HepG2 (cell line): ENCODE measurements around the gene WDR87. TPM values are rescaled to one million over a fixed set of nuclear protein-coding genes. Genes with fewer than 3 reads are reported as not detected.

Experiments
- ATF3 ChIP-seq: sonication (generic); formaldehyde crosslinking; IDR thresholded peaks from 2 replicates; pipeline ENCODE4 v1.4.0; 2020; ENCODE audit warnings: missing genetic modification reagents
- ATF4 ChIP-seq, 2 experiments: fragments of 450-650 bp in 1 of 2; sonication (generic) in 1 of 2; formaldehyde crosslinking; IDR thresholded peaks; 2 replicates each; pipeline versions ENCODE4 v1.5.0 to v1.8.0; 2020 to 2022; ENCODE audit warnings: mild to moderate bottlenecking in 1 of 2, missing genetic modification reagents in 1 of 2
- BRD4 ChIP-seq: sonication (generic); formaldehyde crosslinking; IDR thresholded peaks from 2 replicates; pipeline ENCODE4 v1.4.0; 2020; ENCODE audit warnings: missing genetic modification reagents
- ERF ChIP-seq: IDR thresholded peaks from 2 replicates; pipeline ENCODE4 v1.6.1; 2018; ENCODE audit warnings: missing biosample characterization, missing genetic modification reagents
- GMEB2 ChIP-seq: IDR thresholded peaks from 2 replicates; pipeline ENCODE4 v1.6.1; 2016; ENCODE audit warnings: missing biosample characterization, missing genetic modification reagents, low read depth
- IRF1 ChIP-seq: sonication (generic); formaldehyde crosslinking; IDR thresholded peaks from 2 replicates; pipeline ENCODE4 v1.4.0; 2020; ENCODE audit warnings: low read depth, mild to moderate bottlenecking, missing genetic modification reagents
- LCORL ChIP-seq, 2 experiments: fragments of 450-650 bp in 1 of 2; sonication (generic) in 1 of 2; formaldehyde crosslinking in 1 of 2; IDR thresholded peaks; 2 replicates each; pipeline versions ENCODE4 v1.5.0 to v1.6.1; 2017 to 2020; ENCODE audit warnings: antibody characterized with exemption in 1 of 2, missing genetic modification reagents in 1 of 2
- NR0B2 ChIP-seq: sonication (generic); formaldehyde crosslinking; IDR thresholded peaks from 2 replicates; pipeline ENCODE4 v1.4.0; 2020; ENCODE audit warnings: mild to moderate bottlenecking, missing genetic modification reagents
- NR1H2 ChIP-seq: sonication (generic); formaldehyde crosslinking; IDR thresholded peaks from 2 replicates; pipeline ENCODE4 v1.8.1; 2022; ENCODE audit warnings: low read depth, missing genetic modification reagents, borderline replicate concordance
- PHB2 ChIP-seq: fragments of 450-650 bp; IDR thresholded peaks from 2 replicates; pipeline ENCODE4 v1.6.1; 2018; ENCODE audit not compliant: partially characterized antibody
- PHF21A ChIP-seq: sonication (generic); formaldehyde crosslinking; IDR thresholded peaks from 2 replicates; pipeline ENCODE4 v1.5.0; 2020; ENCODE audit warnings: mild to moderate bottlenecking, missing genetic modification reagents
- PITX1 ChIP-seq: sonication (generic); formaldehyde crosslinking; IDR thresholded peaks from 2 replicates; pipeline ENCODE4 v1.5.1; 2020; ENCODE audit warnings: mild to moderate bottlenecking, missing genetic modification reagents
- POLR2A ChIP-seq, 2 experiments: IDR thresholded peaks; 2 replicates each; pipeline ENCODE4 v1.6.1; 2011; ENCODE audit warnings: low read depth in 2 of 2, low read length in 2 of 2, mild to moderate bottlenecking in 1 of 2, moderate library complexity in 1 of 2; ENCODE audit not compliant: insufficient read depth in 1 of 2
- RBM22 ChIP-seq: fragments of 200-400 bp; formaldehyde crosslinking; optimal IDR thresholded peaks from 2 replicates; pipeline ENCODE3; 2017; ENCODE audit warnings: mild to moderate bottlenecking, low read length, moderate library complexity
- SKI ChIP-seq: fragments of 450-650 bp; IDR thresholded peaks from one replicate; pipeline ENCODE4 v1.6.1; 2018; ENCODE audit warnings: mild to moderate bottlenecking; ENCODE audit not compliant: partially characterized antibody
- SMC3 ChIP-seq: IDR thresholded peaks from 2 replicates; pipeline ENCODE4 v1.6.1; 2011; ENCODE audit warnings: low read length, improper control_type of control experiment
- SP1 ChIP-seq, 2 experiments: fragments of 450-650 bp in 1 of 2; sonication (generic) in 1 of 2; formaldehyde crosslinking in 1 of 2; IDR thresholded peaks; 2 replicates each; pipeline versions ENCODE4 v1.4.0 to v1.6.1; 2016 to 2020; ENCODE audit warnings: missing genetic modification reagents in 1 of 2
- TOE1 ChIP-seq: sonication (generic); formaldehyde crosslinking; IDR thresholded peaks from 2 replicates; pipeline ENCODE4 v1.4.0; 2020; ENCODE audit warnings: mild to moderate bottlenecking, missing genetic modification reagents
- ZBTB26 ChIP-seq: IDR thresholded peaks from 2 replicates; pipeline ENCODE4 v1.6.1; 2016; ENCODE audit warnings: missing compliant biosample characterization, missing genetic modification reagents, borderline replicate concordance
- ZEB1 ChIP-seq: IDR thresholded peaks from 2 replicates; pipeline ENCODE4 v1.6.1; 2012; ENCODE audit warnings: mild to moderate bottlenecking, low read depth, inconsistent platforms; ENCODE audit not compliant: insufficient replicate concordance
- ZFY ChIP-seq: sonication (generic); formaldehyde crosslinking; IDR thresholded peaks from 2 replicates; pipeline ENCODE4 v1.4.0; 2020; ENCODE audit warnings: missing genetic modification reagents
- ZNF101 ChIP-seq: sonication (generic); formaldehyde crosslinking; IDR thresholded peaks from 2 replicates; pipeline ENCODE4 v1.4.0; 2020; ENCODE audit warnings: mild to moderate bottlenecking, low read depth, missing genetic modification reagents, borderline replicate concordance
- ZNF335 ChIP-seq: sonication (generic); formaldehyde crosslinking; IDR thresholded peaks from 2 replicates; pipeline ENCODE4 v1.4.0; 2020; ENCODE audit warnings: missing genetic modification reagents
- ZNF33A ChIP-seq: sonication (generic); formaldehyde crosslinking; IDR thresholded peaks from 2 replicates; pipeline ENCODE4 v1.5.1; 2020; ENCODE audit warnings: missing genetic modification reagents, mild to moderate bottlenecking, moderate library complexity, borderline replicate concordance
- ZNF629 ChIP-seq: sonication (generic); formaldehyde crosslinking; conservative IDR thresholded peaks from 2 replicates; pipeline ENCODE4 v1.5.0; 2020; ENCODE audit warnings: missing genetic modification reagents
- ZNF639 ChIP-seq: conservative IDR thresholded peaks from 2 replicates; pipeline ENCODE4 v1.6.1; 2018; ENCODE audit warnings: missing genetic modification reagents
- polyA plus RNA-seq, 8 experiments: library from polyadenylated mRNA; depleted of rRNA in 3 of 8; stranded (reverse) in 7 of 8; unstranded in 1 of 8; fragments of >200 nt; fragmentation: Illumina TruSeq in 4 of 8; extraction: Trizol in 4 of 8; gene quantifications; 2 replicates each; pipeline versions ENCODE4 v1.2.1 to v1.2.3, GENCODE V29; 2011 to 2016; ENCODE audit warnings: low read depth in 4 of 8, missing spikeins in 1 of 8, mixed read lengths in 1 of 8; ENCODE audit not compliant: insufficient read depth in 1 of 8
- total RNA-seq, 5 experiments: library from RNA; depleted of rRNA; stranded (reverse); fragments of >200 nt; fragmentation: Illumina TruSeq; extraction: Trizol; gene quantifications; 2 replicates each; pipeline ENCODE4 v1.2.3, GENCODE V29; 2016; ENCODE audit warnings: low read depth in 1 of 5

Gene WDR87
- total and polyA plus RNA-seq, 2 of the 13 experiments (the other 11 are each of a cell fraction or from before 2014, with no cell fraction given), result not detected

GRCh38 chr19:37874784-37875183, 31.6 kb downstream of the WDR87 start (continued):
- TF ChIP-seq NR0B2 (CRISPR knock-in tag) (no peak), SP1 (IDR thresholded peaks at IDR 0.05) (no peak), SP1 (CRISPR knock-in tag; IDR thresholded peaks at IDR 0.05) (no peak), ZNF101 (CRISPR knock-in tag) (no peak), ZNF33A (CRISPR knock-in tag) (no peak), ZNF335 (CRISPR knock-in tag) (no peak), BRD4 (no peak), NR1H2 (CRISPR knock-in tag) (no peak), GMEB2 (CRISPR knock-in tag) (no peak), ZNF629 (CRISPR knock-in tag) (no peak), TOE1 (no peak), SKI (no peak), PHF21A (CRISPR knock-in tag) (no peak), ZNF639 (CRISPR knock-in tag) (no peak), ZBTB26 (CRISPR knock-in tag) (no peak), ATF4 (CRISPR knock-in tag; IDR thresholded peaks at IDR 0.05) (peak in 1 of 2 experiments; percentile 52; a peak in 2 of 4 replicates), PITX1 (CRISPR knock-in tag) (no peak), IRF1 (no peak), ZEB1 (no peak), SMC3 (no peak), PHB2 (no peak), LCORL (IDR thresholded peaks at IDR 0.05) (no peak), LCORL (CRISPR knock-in tag; IDR thresholded peaks at IDR 0.05) (no peak), ATF3 (no peak), POLR2A (IDR thresholded peaks at IDR 0.05; ENCODE audit: insufficient read depth in 1 of 2, low read depth in 2 of 2, low read length in 2 of 2) (no peak), ERF (CRISPR knock-in tag) (peak; percentile 77), RBM22 (no peak), ZFY (CRISPR knock-in tag) (no peak)
